AG20443 (cell line): ENCODE results near the gene FMN2.

Experiments used
- DNase-seq: peaks from one replicate; pipeline ENCODE4 v3.0.0; 2012; ENCODE audit warnings: low spot score, mixed read lengths

The FMN2 gene

GRCh38 chr1:240098534-240098933, 6.9 kb downstream of the FMN2 start:
- DNase-seq, result no peak

GRCh38 chr1:240099329-240099728, 7.6 kb downstream of the FMN2 start:
- no peak for DNase-seq

GRCh38 chr1:240099748-240100147, 8.1 kb downstream of the FMN2 start:
- DNase-seq, result no peak

GRCh38 chr1:240100371-240100934, 8.8 kb downstream of the FMN2 start:
- peak; percentile 69 for DNase-seq

- no peak for DNase-seq
These were observed 9.6 kb downstream of the FMN2 start for GRCh38 chr1:240101306-240101705.

GRCh38 chr1:240101737-240102136, 10.1 kb downstream of the FMN2 start:
- no peak for DNase-seq

- no peak for DNase-seq
These were observed 13.0 kb downstream of the FMN2 start for GRCh38 chr1:240104672-240105071.

GRCh38 chr1:240107058-240107684, 15.5 kb downstream of the FMN2 start:
- peak; percentile 57 for DNase-seq

- no peak for DNase-seq
These were observed 17.4 kb downstream of the FMN2 start for GRCh38 chr1:240109130-240109529.

GRCh38 chr1:240109920-240110636, 18.4 kb downstream of the FMN2 start:
- peak; percentile 18 for DNase-seq

- DNase-seq, result no peak
These were observed 19.9 kb downstream of the FMN2 start for GRCh38 chr1:240111558-240111957.

GRCh38 chr1:240114222-240114621, 22.5 kb downstream of the FMN2 start:
- DNase-seq, result no peak

- DNase-seq, result no peak
These were observed 24.1 kb downstream of the FMN2 start for GRCh38 chr1:240115831-240116230.

- no peak for DNase-seq
These were observed 25.4 kb downstream of the FMN2 start for GRCh38 chr1:240116831-240117769.

GRCh38 chr1:240117930-240118329, 26.2 kb downstream of the FMN2 start:
- DNase-seq, result no peak

GRCh38 chr1:240122639-240123613, 31.2 kb downstream of the FMN2 start:
- peak; percentile 47 for DNase-seq

GRCh38 chr1:240126821-240127220, 35.1 kb downstream of the FMN2 start:
- peak; percentile 42 for DNase-seq

GRCh38 chr1:240128366-240128765, 36.7 kb downstream of the FMN2 start:
- no peak for DNase-seq

GRCh38 chr1:240134113-240134512, 42.4 kb downstream of the FMN2 start:
- no peak for DNase-seq

- peak; percentile 41 for DNase-seq
These were observed 42.9 kb downstream of the FMN2 start for GRCh38 chr1:240134596-240134995.

- peak; percentile 34 for DNase-seq
These were observed 44.7 kb downstream of the FMN2 start for GRCh38 chr1:240136402-240136801.
